ENCODE results near the gene CMTM7. TPM values are rescaled to one million over a fixed set of nuclear protein-coding genes. Genes with fewer than 3 reads are reported as not detected.
"Not testable (repeated sequence)": the region's sequence is repeated elsewhere in the genome, so short reads cannot be mapped to it uniquely, and the experiment has no call there.

Gene CMTM7
- total and polyA plus RNA-seq, 2 of the 13 experiments (the other 11 are each of a cell fraction or from before 2014, with no cell fraction given), result 20.9 to 21.4 TPM

GRCh38 chr3:32471246-32471645 is 79.6 kb downstream of the CMTM7 start:
- DNase-seq (ENCODE audit: low spot score), result no peak
- H3K4me3 ChIP-seq (replicated peaks in 1 of 3; ENCODE audit: insufficient read depth in 1 of 3, low read depth in 2 of 3, low read length in 3 of 3), result no peak overlapping the region
- no peak overlapping the region for H3K9ac ChIP-seq (ENCODE audit: insufficient read depth, low read depth, low read length)
- no peak overlapping the region for H3K27ac ChIP-seq (ENCODE audit: extremely low read length, insufficient read depth, low read length)
- H3K4me2 ChIP-seq (ENCODE audit: low read depth, low read length), result no peak overlapping the region
- no TSS peak for BruUV-seq (replicated peaks)
- no peak for TF ChIP-seq ZC3H4 (CRISPR knock-in tag; IDR thresholded peaks at IDR 0.05; ENCODE audit: borderline replicate concordance)
- TF ChIP-seq, protein P1, sequence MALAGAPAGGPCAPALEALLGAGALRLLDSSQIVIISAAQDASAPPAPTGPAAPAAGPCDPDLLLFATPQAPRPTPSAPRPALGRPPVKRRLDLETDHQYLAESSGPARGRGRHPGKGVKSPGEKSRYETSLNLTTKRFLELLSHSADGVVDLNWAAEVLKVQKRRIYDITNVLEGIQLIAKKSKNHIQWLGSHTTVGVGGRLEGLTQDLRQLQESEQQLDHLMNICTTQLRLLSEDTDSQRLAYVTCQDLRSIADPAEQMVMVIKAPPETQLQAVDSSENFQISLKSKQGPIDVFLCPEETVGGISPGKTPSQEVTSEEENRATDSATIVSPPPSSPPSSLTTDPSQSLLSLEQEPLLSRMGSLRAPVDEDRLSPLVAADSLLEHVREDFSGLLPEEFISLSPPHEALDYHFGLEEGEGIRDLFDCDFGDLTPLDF (CRISPR knock-in tag; IDR thresholded peaks at IDR 0.05), result no peak
- TF ChIP-seq MEF2D (CRISPR knock-in tag; IDR thresholded peaks at IDR 0.05), result no peak
- TF ChIP-seq, protein P2, sequence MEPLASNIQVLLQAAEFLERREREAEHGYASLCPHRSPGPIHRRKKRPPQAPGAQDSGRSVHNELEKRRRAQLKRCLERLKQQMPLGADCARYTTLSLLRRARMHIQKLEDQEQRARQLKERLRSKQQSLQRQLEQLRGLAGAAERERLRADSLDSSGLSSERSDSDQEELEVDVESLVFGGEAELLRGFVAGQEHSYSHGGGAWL (CRISPR knock-in tag; IDR thresholded peaks at IDR 0.05), result no peak
- TF ChIP-seq SNRNP70 (IDR thresholded peaks at IDR 0.05; ENCODE audit: low read depth, low read length), result no peak
- TF ChIP-seq ZNF614 (CRISPR knock-in tag; IDR thresholded peaks at IDR 0.05; ENCODE audit: borderline replicate concordance), result no peak
- H3K27me3 ChIP-seq (ENCODE audit: control insufficient read depth in 1 of 2, insufficient read depth in 2 of 2, low read length in 2 of 2), result no peaks in the 10 kb centered on the region
- H4K20me1 ChIP-seq (ENCODE audit: insufficient read depth, low read length), result no peaks in the 10 kb centered on the region
- in situ Hi-C loops (cut with HindIII; ENCODE audit: extremely low pct_ligation_motif_present, low pct_unique_long_range_greater_than_20kb), result no loop called here
- POLR2A ChIA-PET, result no interaction called here
- no peak for ATAC-seq
- H3K36me3 ChIP-seq (replicated peaks in 1 of 2; ENCODE audit: control insufficient read depth in 1 of 2, insufficient read depth in 2 of 2, low read length in 2 of 2), result peaks cover 1 to 7% of the 10 kb centered on the region in 2 experiments; a peak in 3 of 5 replicates
- no peaks in the 10 kb centered on the region for H3K79me2 ChIP-seq (ENCODE audit: insufficient read depth, low read length)
- no peaks in the 10 kb centered on the region for H3K9me3 ChIP-seq (ENCODE audit: low read length)
- FAIRE-seq, result no peak
- CTCF ChIA-PET (ENCODE audit: low intra/inter-chr PET ratio, low total read pairs), result no interaction called here
- no peaks in the 10 kb centered on the region for H3K4me1 ChIP-seq (ENCODE audit: insufficient read depth, low read length)
- 97% methylated on average over 3 of the region's 3 CpGs for WGBS (ENCODE audit: low lambda C conversion rate)
- intact Hi-C loops (cut with micrococcal nuclease; ENCODE audit: unreplicated experiment), result no loop called here
- H2AFZ ChIP-seq (ENCODE audit: low read length), result no peak overlapping the region

DNA sequence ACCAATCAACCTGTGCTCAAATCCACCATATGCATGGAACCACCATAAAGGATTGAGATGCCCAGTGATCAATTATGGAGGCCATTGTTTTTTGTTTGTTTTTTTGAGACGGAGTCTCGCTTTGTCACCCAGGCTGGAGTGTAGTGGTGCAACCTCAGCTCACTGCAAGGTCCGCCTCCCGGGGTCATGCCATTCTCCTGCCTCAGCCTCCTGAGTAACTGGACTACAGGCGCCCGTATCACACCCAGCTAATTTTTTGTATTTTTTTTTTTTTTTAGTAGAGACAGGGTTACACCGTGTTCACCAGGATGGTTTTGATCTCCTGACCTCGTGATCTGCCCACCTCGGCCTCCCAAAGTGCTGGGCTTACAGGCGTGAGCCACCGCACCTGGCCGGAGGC is 80.5 kb downstream of the CMTM7 start:
- H3K27me3 ChIP-seq (ENCODE audit: control insufficient read depth in 1 of 2, insufficient read depth in 2 of 2, low read length in 2 of 2); DNase-seq (ENCODE audit: low spot score); H3K27ac ChIP-seq (ENCODE audit: extremely low read length, insufficient read depth, low read length); H4K20me1 ChIP-seq (ENCODE audit: insufficient read depth, low read length); H3K9me3 ChIP-seq (ENCODE audit: low read length); H3K36me3 ChIP-seq (replicated peaks in 1 of 2; ENCODE audit: control insufficient read depth in 1 of 2, insufficient read depth in 2 of 2, low read length in 2 of 2); FAIRE-seq; CTCF ChIA-PET (ENCODE audit: low intra/inter-chr PET ratio, low total read pairs); H2AFZ ChIP-seq (ENCODE audit: low read length); POLR2A ChIA-PET; H3K79me2 ChIP-seq (ENCODE audit: insufficient read depth, low read length); H3K4me3 ChIP-seq (replicated peaks in 1 of 3; ENCODE audit: insufficient read depth in 1 of 3, low read depth in 2 of 3, low read length in 3 of 3); H3K4me1 ChIP-seq (ENCODE audit: insufficient read depth, low read length); ATAC-seq; intact Hi-C loops (cut with micrococcal nuclease; ENCODE audit: unreplicated experiment); in situ Hi-C loops (cut with HindIII; ENCODE audit: extremely low pct_ligation_motif_present, low pct_unique_long_range_greater_than_20kb); BruUV-seq (replicated peaks); H3K4me2 ChIP-seq (ENCODE audit: low read depth, low read length); H3K9ac ChIP-seq (ENCODE audit: insufficient read depth, low read depth, low read length): not testable (repeated sequence)
- 92% methylated on average over 12 of the region's 12 CpGs for WGBS (ENCODE audit: low lambda C conversion rate)
